A549 (cell line): ENCODE data around the gene OCSTAMP.

Source experiments
- BHLHE40 ChIP-seq: IDR thresholded peaks from 2 replicates; pipeline ENCODE4 v1.6.1; 2012; ENCODE audit warnings: low read depth, low read length, inconsistent platforms
- CTCF ChIP-seq: fragments of >200 bp; sonication (Bioruptor Twin); formaldehyde crosslinking; IDR thresholded peaks from 3 replicates; pipeline ENCODE4 v1.5.1; 2016
- MYC ChIP-seq: IDR thresholded peaks from 2 replicates; pipeline ENCODE4 v1.6.1; 2012; ENCODE audit warnings: mild to moderate bottlenecking, inconsistent platforms, low read length, improper control_type of control experiment, borderline replicate concordance
- POLR2A ChIP-seq: IDR thresholded peaks from 2 replicates; pipeline ENCODE4 v1.6.1; 2012; ENCODE audit warnings: mild to moderate bottlenecking, low read length
- RCOR1 ChIP-seq: fragments of 150-350 bp; IDR thresholded peaks from 2 replicates; pipeline ENCODE4 v1.6.1; 2014; ENCODE audit warnings: antibody characterized with exemption, low read length, low read depth
- SREBF2 ChIP-seq: fragments of 450-650 bp; IDR thresholded peaks from 2 replicates; pipeline ENCODE4 v1.6.1; 2014; ENCODE audit warnings: mild to moderate bottlenecking, moderate library complexity

- TF ChIP-seq SREBF2, result no peak
- TF ChIP-seq RCOR1, result no peak
- TF ChIP-seq CTCF, result no peak
- no peak for TF ChIP-seq MYC
- no peak for TF ChIP-seq POLR2A
- TF ChIP-seq BHLHE40, result no peak
Observed at GRCh38 chr20:46569961-46570360, 19.5 kb upstream of the OCSTAMP start.
